Natural killer cell (primary cell): ENCODE measurements around the gene FAM117A. TPM values are rescaled to one million over a fixed set of nuclear protein-coding genes. Genes with fewer than 3 reads are reported as not detected.

Experiments
- ATAC-seq, 3 donors: fragments of 150-1000 bp in 2 of 3; fragments of 200-7000 bp in 1 of 3; cut with Tn5 transposase; 1 replicate in 1 of 3; 2 replicates in 2 of 3; pipeline ENCODE4 v1.10.0; 2021; ENCODE audit warnings: mild to moderate bottlenecking in 2 of 3, moderate library complexity in 2 of 3
- DNase-seq, 2 donors: peaks; one replicate each; pipeline versions ENCODE4 v3.0.0 to v3.0.0-alpha.2; 2013 to 2021; ENCODE audit warnings: mixed read lengths in 1 of 2
- H3K27ac ChIP-seq: one replicate; pipeline ENCODE4 v1.5.1; 2013; ENCODE audit warnings: mild to moderate bottlenecking, low read length
- H3K27me3 ChIP-seq: one replicate; pipeline ENCODE4 v1.6.1; 2013; ENCODE audit warnings: low read length; ENCODE audit not compliant: control insufficient read depth, insufficient read depth
- H3K36me3 ChIP-seq: one replicate; pipeline ENCODE4 v1.6.1; 2013; ENCODE audit warnings: low read length; ENCODE audit not compliant: control insufficient read depth, insufficient read depth
- H3K4me1 ChIP-seq: one replicate; pipeline ENCODE4 v1.6.1; 2013; ENCODE audit warnings: low read length; ENCODE audit not compliant: control insufficient read depth, insufficient read depth
- H3K4me3 ChIP-seq: one replicate; pipeline ENCODE4 v1.5.1; 2013; ENCODE audit warnings: low read length
- H3K9me3 ChIP-seq: one replicate; pipeline ENCODE4 v1.6.1; 2013; ENCODE audit warnings: low read length; ENCODE audit not compliant: control insufficient read depth, insufficient read depth
- H3K27ac Mint-ChIP-seq, 2 donors: one replicate each; pipeline ENCODE4 v1.8.0; 2022; ENCODE audit warnings: mild to moderate bottlenecking in 2 of 2, mixed read lengths in 2 of 2, moderate library complexity in 1 of 2
- H3K27me3 Mint-ChIP-seq, 2 donors: one replicate each; pipeline ENCODE4 v1.8.0; 2022; ENCODE audit warnings: low read depth in 2 of 2, mixed read lengths in 2 of 2
- H3K36me3 Mint-ChIP-seq: one replicate; pipeline ENCODE4 v1.8.0; 2022; ENCODE audit warnings: mixed read lengths
- H3K4me1 Mint-ChIP-seq, 2 donors: one replicate each; pipeline ENCODE4 v1.8.0; 2022; ENCODE audit warnings: mixed read lengths in 2 of 2
- H3K4me3 Mint-ChIP-seq: one replicate; pipeline ENCODE4 v1.8.0; 2022; ENCODE audit warnings: mild to moderate bottlenecking, moderate library complexity, mixed read lengths
- H3K9me3 Mint-ChIP-seq, 2 donors: one replicate each; pipeline ENCODE4 v1.8.0; 2022; ENCODE audit warnings: mixed read lengths in 2 of 2
- WGBS: methylation state at CpG from one replicate; pipeline ENCODE4 v1.1.7; 2013; ENCODE audit warnings: missing lambda C conversion rate; ENCODE audit not compliant: insufficient coverage; 5-methylcytosine and 5-hydroxymethylcytosine counted together
- intact Hi-C: fragments of 100-400 bp; cut with micrococcal nuclease; formaldehyde crosslinking; loops from one replicate; pipeline ENCODE4 v1.14.2; 2022
- total RNA-seq, 4 donors: library from RNA; stranded (reverse); fragments of 120-200 nt in 1 of 4; gene quantifications; one replicate each; pipeline versions ENCODE4 v1.2.3 to v1.2.4, GENCODE V29; 2013 to 2022
- TF ChIP-seq, protein P1 (sequence below): fragments of 200-600 bp; IDR thresholded peaks from one replicate; pipeline ENCODE4 v1.8.0; 2022; ENCODE audit warnings: antibody characterized with exemption

Gene FAM117A
- total RNA-seq, 3 donors from 2014 or later (not counting 1 experiment from before 2014, with no cell fraction given): 55.2 to 88.4 (median 79.2) TPM

DNA sequence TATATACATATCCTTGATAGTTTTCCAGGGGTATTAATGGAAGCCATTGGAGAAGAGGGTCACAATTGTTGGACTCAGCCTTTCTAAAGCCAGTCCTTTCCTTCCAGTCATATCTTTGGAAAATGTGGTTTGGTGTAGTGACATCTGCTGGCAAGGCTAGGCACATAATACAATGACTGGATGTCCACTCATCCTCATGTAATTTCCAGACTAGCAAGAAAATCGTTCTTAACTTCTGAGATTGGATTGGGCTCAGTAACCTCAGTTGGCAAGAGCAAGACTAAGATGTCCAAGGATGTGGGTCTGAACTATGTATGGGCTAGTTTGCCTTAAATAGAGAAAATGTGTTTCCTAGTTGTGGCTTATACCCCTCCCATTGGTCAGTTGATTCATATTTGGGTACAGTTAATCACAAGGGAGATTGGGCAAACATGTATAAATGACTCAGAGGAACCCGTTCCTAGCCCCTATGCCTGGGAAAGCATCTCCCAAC, 15.9 kb upstream of the FAM117A start:
- intact Hi-C loops: loop anchor here (2.0 kb wide), 1 partner anchor 211 kb away; no protein-coding TSS in a partner anchor
- no peaks in the 10 kb centered on the region for H3K36me3 ChIP-seq
- peak in 1 of 2 donors; percentile 67 for DNase-seq
- no peaks in the 10 kb centered on the region for H3K27me3 Mint-ChIP-seq
- H3K9me3 ChIP-seq: no peaks in the 10 kb centered on the region
- ATAC-seq: peak in 1 of 3 donors; percentile 61
- no peak overlapping the region for H3K27ac ChIP-seq
- peaks cover 5 to 7% of the 10 kb centered on the region in 2 donors for H3K4me1 Mint-ChIP-seq
- no peaks in the 10 kb centered on the region for H3K9me3 Mint-ChIP-seq
- no peak overlapping the region for H3K4me3 Mint-ChIP-seq
- TF ChIP-seq, protein P1, sequence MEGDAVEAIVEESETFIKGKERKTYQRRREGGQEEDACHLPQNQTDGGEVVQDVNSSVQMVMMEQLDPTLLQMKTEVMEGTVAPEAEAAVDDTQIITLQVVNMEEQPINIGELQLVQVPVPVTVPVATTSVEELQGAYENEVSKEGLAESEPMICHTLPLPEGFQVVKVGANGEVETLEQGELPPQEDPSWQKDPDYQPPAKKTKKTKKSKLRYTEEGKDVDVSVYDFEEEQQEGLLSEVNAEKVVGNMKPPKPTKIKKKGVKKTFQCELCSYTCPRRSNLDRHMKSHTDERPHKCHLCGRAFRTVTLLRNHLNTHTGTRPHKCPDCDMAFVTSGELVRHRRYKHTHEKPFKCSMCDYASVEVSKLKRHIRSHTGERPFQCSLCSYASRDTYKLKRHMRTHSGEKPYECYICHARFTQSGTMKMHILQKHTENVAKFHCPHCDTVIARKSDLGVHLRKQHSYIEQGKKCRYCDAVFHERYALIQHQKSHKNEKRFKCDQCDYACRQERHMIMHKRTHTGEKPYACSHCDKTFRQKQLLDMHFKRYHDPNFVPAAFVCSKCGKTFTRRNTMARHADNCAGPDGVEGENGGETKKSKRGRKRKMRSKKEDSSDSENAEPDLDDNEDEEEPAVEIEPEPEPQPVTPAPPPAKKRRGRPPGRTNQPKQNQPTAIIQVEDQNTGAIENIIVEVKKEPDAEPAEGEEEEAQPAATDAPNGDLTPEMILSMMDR: no peak
- no peaks in the 10 kb centered on the region for H3K4me1 ChIP-seq
- no peaks in the 10 kb centered on the region for H3K36me3 Mint-ChIP-seq
- no peak overlapping the region for H3K4me3 ChIP-seq
- H3K27ac Mint-ChIP-seq: no peak overlapping the region
- 14% methylated on average over 2 of the region's 2 CpGs for WGBS
- H3K27me3 ChIP-seq: no peaks in the 10 kb centered on the region

DNA sequence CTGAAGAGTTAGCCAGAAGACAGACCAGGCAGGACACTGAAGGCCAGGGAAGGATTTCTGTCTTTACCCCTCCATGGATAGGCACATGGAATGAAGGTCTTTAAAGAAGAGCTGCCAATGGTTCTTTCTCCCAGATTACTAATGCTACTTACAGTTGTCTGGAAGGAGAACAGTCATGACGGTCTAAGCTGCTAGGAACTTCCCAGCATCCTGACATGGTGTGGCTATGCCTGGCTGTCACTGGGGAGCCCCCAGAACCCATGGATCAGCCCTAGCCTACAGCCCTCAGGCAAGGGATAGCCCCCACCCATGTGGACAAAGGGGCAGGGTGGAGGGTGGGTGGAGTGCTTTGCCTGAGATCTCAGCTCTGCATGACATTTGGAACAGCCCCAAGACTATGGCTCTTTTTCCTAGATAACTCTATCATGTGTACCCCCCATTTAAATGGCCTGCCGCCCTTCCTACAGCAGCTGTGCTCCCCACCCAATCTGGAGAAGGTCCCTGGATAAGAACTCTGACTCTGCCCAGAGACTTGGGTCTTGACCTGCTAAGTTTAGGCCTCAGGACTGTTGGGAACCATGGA, 15.3 kb upstream of the FAM117A start:
- TF ChIP-seq, protein P1: no peak
- Mint-ChIP-seq H3K4me3 (no peak overlapping the region), H3K9me3 (no peaks in the 10 kb centered on the region), H3K27ac (no peak overlapping the region), H3K27me3 (no peaks in the 10 kb centered on the region), H3K36me3 (no peaks in the 10 kb centered on the region), H3K4me1 (peaks cover 5 to 7% of the 10 kb centered on the region in 2 donors)
- Histone ChIP-seq H3K36me3 (no peaks in the 10 kb centered on the region), H3K27me3 (no peaks in the 10 kb centered on the region), H3K4me3 (no peak overlapping the region), H3K4me1 (no peaks in the 10 kb centered on the region), H3K27ac (no peak overlapping the region), H3K9me3 (no peaks in the 10 kb centered on the region)
- intact Hi-C loops: loop anchor here (2.0 kb wide), 1 partner anchor 210 kb away; no protein-coding TSS in a partner anchor
- DNase-seq (no peak), ATAC-seq (no peak)
- WGBS: 94% methylated on average over 2 of the region's 2 CpGs

DNA sequence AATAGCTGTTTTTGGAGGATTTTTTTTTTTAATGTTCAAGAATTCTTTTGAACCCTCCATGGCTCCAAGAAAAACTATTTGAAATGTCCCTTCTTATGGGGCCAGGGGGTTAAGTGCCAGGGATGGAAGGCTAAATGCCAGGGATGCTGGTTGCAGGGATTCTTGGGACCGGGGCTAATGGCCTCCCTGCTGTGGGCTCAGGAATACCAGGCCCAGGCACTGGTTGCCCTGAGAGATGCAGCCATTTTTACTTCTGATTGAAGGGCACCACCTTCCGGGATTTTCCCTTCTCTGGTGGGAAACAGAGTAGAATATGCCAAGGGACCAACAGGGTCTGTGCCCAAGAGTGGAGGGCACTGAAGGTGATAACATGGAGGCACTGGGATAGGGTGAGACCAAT, 13.6 kb upstream of the FAM117A start:
- no peaks in the 10 kb centered on the region for H3K4me1 ChIP-seq
- H3K4me1 Mint-ChIP-seq: peaks cover 5 to 7% of the 10 kb centered on the region in 2 donors
- H3K9me3 Mint-ChIP-seq: no peaks in the 10 kb centered on the region
- no peak overlapping the region for H3K4me3 ChIP-seq
- intact Hi-C loops: no loop called here
- H3K27me3 ChIP-seq: no peaks in the 10 kb centered on the region
- 84% methylated on average over 2 of the region's 2 CpGs for WGBS
- DNase-seq: no peak
- TF ChIP-seq, protein P1: no peak
- H3K4me3 Mint-ChIP-seq: no peak overlapping the region
- H3K36me3 Mint-ChIP-seq: no peaks in the 10 kb centered on the region
- no peaks in the 10 kb centered on the region for H3K36me3 ChIP-seq
- no peaks in the 10 kb centered on the region for H3K27me3 Mint-ChIP-seq
- H3K9me3 ChIP-seq: no peaks in the 10 kb centered on the region
- no peak for ATAC-seq
- no peak overlapping the region for H3K27ac ChIP-seq
- H3K27ac Mint-ChIP-seq: no peak overlapping the region
